SK-N-SH (cell line): ENCODE data around the gene RNF149. TPM values are rescaled to one million over a fixed set of nuclear protein-coding genes. Genes with fewer than 3 reads are reported as not detected.

Experiments
- CTCF ChIA-PET: fragments of 300-600, 350-600 bp; formaldehyde crosslinking; extraction: SDS; loops from one replicate; lab custom pipeline; 2021; lab: Yijun Ruan, JAX
- POLR2A ChIA-PET: fragments of 350-600 bp; sonication (Branson Sonifier 250); formaldehyde crosslinking; extraction: SDS; loops from one replicate; lab custom pipeline; 2020; ENCODE audit warnings: antibody characterized with exemption, inconsistent platforms; lab: Yijun Ruan, JAX
- DNase-seq: peaks from one replicate; pipeline ENCODE4 v3.0.0; 2012
- H2AFZ ChIP-seq: fragments of 200-600 bp; sonication (generic); 2 replicates; pipeline ENCODE4 v1.8.1; 2016; ENCODE audit warnings: antibody characterized with exemption, mild to moderate bottlenecking, low read depth
- H3F3A ChIP-seq: fragments of 200-600 bp; sonication (generic); replicated peaks from 2 replicates; pipeline ENCODE3; 2016; ENCODE audit warnings: antibody characterized with exemption, mild to moderate bottlenecking; ENCODE audit not compliant: insufficient read depth
- H3K27ac ChIP-seq, 2 experiments: fragments of 200-500 bp in 1 of 2; fragments of 200-600 bp in 1 of 2; sonication (Bioruptor generic) in 1 of 2; sonication (generic), shearing (Covaris generic) in 1 of 2; 2 replicates each; pipeline versions ENCODE4 v1.5.1 to v1.6.1; 2014 to 2016; ENCODE audit warnings: low read depth in 2 of 2, inconsistent platforms in 1 of 2, low read length in 1 of 2, mild to moderate bottlenecking in 1 of 2, mixed read lengths in 1 of 2
- H3K27me3 ChIP-seq: fragments of 200-600 bp; sonication (generic), shearing (Covaris generic); 2 replicates; pipeline ENCODE4 v1.6.1; 2016; ENCODE audit warnings: mixed run types; ENCODE audit not compliant: insufficient read depth
- H3K36me3 ChIP-seq, 2 experiments: fragments of 200-500 bp in 1 of 2; fragments of 200-600 bp in 1 of 2; sonication (Bioruptor generic) in 1 of 2; sonication (generic) in 1 of 2; replicated peaks in 1 of 2; 2 replicates each; pipeline versions ENCODE3 to v1.5.1; 2014 to 2016; ENCODE audit warnings: low read length in 1 of 2, mild to moderate bottlenecking in 1 of 2; ENCODE audit not compliant: insufficient read depth in 2 of 2, control insufficient read depth in 1 of 2
- H3K4me1 ChIP-seq, 2 experiments: fragments of 200-500 bp in 1 of 2; fragments of 200-600 bp in 1 of 2; sonication (Bioruptor generic) in 1 of 2; sonication (generic), shearing (Covaris generic) in 1 of 2; 2 replicates each; pipeline versions ENCODE4 v1.5.1 to v1.6.1; 2014 to 2016; ENCODE audit warnings: low read depth in 1 of 2, low read length in 1 of 2, mixed run types in 1 of 2; ENCODE audit not compliant: insufficient read depth in 2 of 2, control insufficient read depth in 1 of 2
- H3K4me2 ChIP-seq: fragments of 200-600 bp; sonication (generic), shearing (Covaris generic); 2 replicates; pipeline ENCODE4 v1.6.1; 2017; ENCODE audit warnings: mixed run types
- H3K4me3 ChIP-seq, 2 experiments: fragments of 200-500 bp in 1 of 2; fragments of 200-600 bp in 1 of 2; sonication (Bioruptor generic) in 1 of 2; sonication (generic), shearing (Covaris generic) in 1 of 2; 2 replicates each; pipeline versions ENCODE4 v1.5.1 to v1.8.1; 2014 to 2016; ENCODE audit warnings: low read depth in 2 of 2, inconsistent platforms in 1 of 2, low read length in 1 of 2, mild to moderate bottlenecking in 1 of 2, mixed read lengths in 1 of 2, moderate library complexity in 1 of 2
- H3K79me2 ChIP-seq: fragments of 200-600 bp; sonication (generic); 2 replicates; pipeline ENCODE4 v1.8.1; 2017; ENCODE audit warnings: mild to moderate bottlenecking; ENCODE audit not compliant: insufficient read depth
- H3K9ac ChIP-seq: fragments of 200-600 bp; sonication (generic); 2 replicates; pipeline ENCODE4 v1.6.1; 2017; ENCODE audit warnings: mixed run types
- H3K9me2 ChIP-seq: fragments of 200-600 bp; sonication (generic); 2 replicates; pipeline ENCODE4 v1.6.1; 2017; ENCODE audit warnings: mixed run types
- H3K9me3 ChIP-seq: fragments of 200-600 bp; sonication (generic); 2 replicates; pipeline ENCODE4 v1.6.1; 2017; ENCODE audit warnings: mixed run types, mild to moderate bottlenecking, moderate library complexity
- H4K20me1 ChIP-seq: fragments of 200-600 bp; sonication (generic); 2 replicates; pipeline ENCODE4 v1.6.1; 2017; ENCODE audit warnings: mild to moderate bottlenecking, mixed run types; ENCODE audit not compliant: insufficient read depth
- CTCF ChIP-seq: fragments of 200-600 bp; sonication (generic); IDR thresholded peaks from 2 replicates; pipeline ENCODE4 v1.6.1; 2017; ENCODE audit warnings: antibody characterized with exemption, mild to moderate bottlenecking, moderate library complexity
- ELF1 ChIP-seq: IDR thresholded peaks from 2 replicates; pipeline ENCODE4 v1.4.0; 2012
- JUND ChIP-seq: IDR thresholded peaks from 2 replicates; pipeline ENCODE4 v1.4.0; 2012
- MAX ChIP-seq: IDR thresholded peaks from 2 replicates; pipeline ENCODE4 v1.4.0; 2012; ENCODE audit warnings: low read depth
- NFIC ChIP-seq: IDR thresholded peaks from 2 replicates; pipeline ENCODE4 v1.4.0; 2012; ENCODE audit warnings: borderline replicate concordance
- RCOR1 ChIP-seq: fragments of 150-350 bp; IDR thresholded peaks from 2 replicates; pipeline ENCODE4 v1.6.1; 2017; ENCODE audit warnings: antibody characterized with exemption, low read length
- RFX5 ChIP-seq: IDR thresholded peaks from 2 replicates; pipeline ENCODE4 v1.6.1; 2012; ENCODE audit warnings: mild to moderate bottlenecking, improper control_type of control experiment, low read length
- RXRA ChIP-seq: IDR thresholded peaks from 2 replicates; pipeline ENCODE4 v1.4.0; 2012; ENCODE audit warnings: low read depth, mild to moderate bottlenecking, borderline replicate concordance
- SMC3 ChIP-seq: IDR thresholded peaks from 2 replicates; pipeline ENCODE4 v1.6.1; 2012; ENCODE audit warnings: low read depth, low read length, improper control_type of control experiment
- TAF1 ChIP-seq: IDR thresholded peaks from 2 replicates; pipeline ENCODE4 v1.6.1; 2012; ENCODE audit warnings: low read depth, mild to moderate bottlenecking, low read length, moderate library complexity, borderline replicate concordance
- USF1 ChIP-seq: IDR thresholded peaks from 2 replicates; pipeline ENCODE4 v1.4.0; 2012; ENCODE audit warnings: low read depth, borderline replicate concordance
- WGBS: methylation state at CpG from one replicate; pipeline ENCODE4 v1.1.6; 2017; ENCODE audit warnings: low lambda C conversion rate; 5-methylcytosine and 5-hydroxymethylcytosine counted together
- polyA plus RNA-seq, 3 experiments: library from polyadenylated mRNA; depleted of rRNA; stranded (reverse); fragments of >200 nt; gene quantifications; 2 replicates each; pipeline ENCODE4 v1.2.3, GENCODE V29; 2012

RNF149 gene
- polyA plus RNA-seq, 1 of the 3 experiments (the other 2 are of a cell fraction) = 15.3 TPM

DNA sequence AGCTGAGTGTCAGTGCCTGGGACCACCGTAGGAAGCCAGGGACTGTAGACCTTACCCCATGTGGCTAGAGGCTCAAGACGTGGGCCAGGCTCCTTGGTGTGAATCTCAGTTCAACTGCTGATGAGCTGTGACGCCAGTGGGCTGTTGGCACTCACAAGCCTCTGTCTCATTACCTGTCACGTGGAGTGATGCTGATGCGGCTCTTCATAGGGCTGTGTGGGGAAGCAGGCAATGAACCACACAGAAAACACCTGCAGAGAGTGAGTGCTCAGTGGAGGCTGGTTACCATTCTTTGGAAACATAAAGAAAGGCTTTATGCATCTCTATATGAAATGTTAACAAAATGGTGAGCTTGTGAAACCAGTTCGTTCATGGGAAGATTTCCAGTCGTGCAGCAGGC, 42.7 kb upstream of the RNF149 start:
- no peak overlapping the region for H3K4me2 ChIP-seq
- TF ChIP-seq RFX5 = no peak
- no peak for TF ChIP-seq TAF1
- TF ChIP-seq SMC3 = no peak
- TF ChIP-seq CTCF = no peak
- no peak for TF ChIP-seq NFIC
- TF ChIP-seq ELF1 = no peak
- TF ChIP-seq JUND = no peak
- 90% methylated on average over 4 of the region's 7 CpGs for WGBS

DNA sequence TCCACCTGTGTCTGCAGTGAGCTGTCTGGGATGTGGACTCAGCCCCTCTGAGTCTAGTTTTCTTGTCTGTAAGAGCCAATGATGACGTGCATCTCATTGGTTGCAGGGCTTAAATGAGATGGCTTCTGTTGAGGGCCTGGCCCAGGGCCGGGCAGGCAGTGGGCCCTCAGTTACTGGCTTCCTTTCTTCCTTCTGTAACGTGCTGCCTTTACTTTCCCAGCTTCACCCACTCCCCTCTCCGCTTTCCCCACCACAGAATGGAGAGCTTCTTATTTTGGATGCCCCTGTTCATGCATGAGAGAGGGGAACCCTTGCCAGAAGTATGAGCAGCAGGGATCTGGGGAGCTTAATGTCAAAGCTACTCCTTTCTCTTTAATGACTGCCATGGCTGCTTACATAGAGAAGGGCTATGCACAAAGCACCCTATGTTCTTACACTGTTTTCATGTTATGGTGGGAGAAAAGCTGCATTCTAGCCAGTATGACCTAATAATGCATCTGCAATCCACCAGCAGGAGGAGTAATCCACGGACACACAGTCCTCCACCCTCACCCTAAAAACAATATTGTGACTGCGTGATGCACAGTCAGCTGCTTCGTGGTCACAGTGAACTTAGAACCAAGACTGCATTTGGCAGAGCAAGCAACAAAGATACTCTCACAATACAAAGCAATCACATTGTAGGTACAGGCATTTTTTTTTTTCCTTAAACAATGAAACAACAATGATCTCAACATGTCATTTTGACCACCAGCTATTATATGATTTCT, 41.6 kb upstream of the RNF149 start:
- Histone ChIP-seq H3K4me3 (no peak overlapping the region), H3K4me2 (no peak overlapping the region), H2AFZ (no peak overlapping the region), H3K9me3 (no peaks in the 10 kb centered on the region), H4K20me1 (no peaks in the 10 kb centered on the region), H3K9me2 (no peaks in the 10 kb centered on the region), H3F3A (no peaks in the 10 kb centered on the region), H3K79me2 (no peaks in the 10 kb centered on the region), H3K27me3 (no peaks in the 10 kb centered on the region), H3K4me1 (no peaks in the 10 kb centered on the region), H3K27ac (no peak overlapping the region), H3K9ac (no peak overlapping the region), H3K36me3 (no peaks in the 10 kb centered on the region)
- TF ChIP-seq USF1 (no peak), RXRA (no peak), RFX5 (no peak), CTCF (peak; percentile 50), SMC3 (peak; percentile 10; the same call in 1 of the 2 replicates), RCOR1 (no peak), MAX (no peak)
- no peak for DNase-seq
- ChIA-PET POLR2A (no interaction called here), CTCF (interaction anchor here (1.0 to 2.2 kb wide), 6 partner anchors 8 to 890 kb away, joined by 3 to 13 read pairs (median 4); partner anchors contain the start of gene CREG2)
- WGBS = 81% methylated on average over 7 of the region's 7 CpGs

More for the DNA sequence above, 42.7 kb upstream of the RNF149 start:
- CTCF ChIA-PET = interaction anchor here (0.6 to 2.2 kb wide), 2 partner anchors 9 to 33 kb away, joined by 3 to 13 read pairs; no protein-coding TSS in a partner anchor
- Histone ChIP-seq H3K9ac (no peak overlapping the region), H4K20me1 (no peaks in the 10 kb centered on the region), H3K4me1 (no peaks in the 10 kb centered on the region), H3K79me2 (no peaks in the 10 kb centered on the region), H3K4me3 (no peak overlapping the region), H3K9me3 (no peaks in the 10 kb centered on the region), H3K9me2 (no peaks in the 10 kb centered on the region), H3F3A (no peaks in the 10 kb centered on the region), H2AFZ (no peak overlapping the region), H3K27ac (no peak overlapping the region), H3K27me3 (no peaks in the 10 kb centered on the region), H3K36me3 (no peaks in the 10 kb centered on the region)
- DNase-seq = no peak
- POLR2A ChIA-PET = no interaction called here
